SIG-M5 (cell line): ENCODE results near the gene SEC16A.

Experiments used
- DNase-seq: peaks from one replicate; lab custom pipeline; 2025; lab: John Stamatoyannopoulos, UW

SEC16A gene

GRCh38 chr9:136482793-136483588, at the start of gene SEC16A:
Gene SEC16A (minus strand): TSS chr9:136483040. CDS start chr9:136477615, 5,425 bp downstream.
- peak; percentile 44 for DNase-seq

- DNase-seq = no peak
Measured at GRCh38 chr9:136531904-136532798, 49.3 kb upstream of the SEC16A start.

- DNase-seq = no peak
Measured at GRCh38 chr9:136531186-136531903, 48.5 kb upstream of the SEC16A start.

GRCh38 chr9:136530461-136531089, 47.7 kb upstream of the SEC16A start:
- DNase-seq = no peak

GRCh38 chr9:136529516-136530460, 46.9 kb upstream of the SEC16A start:
- no peak for DNase-seq

- DNase-seq = no peak
Measured at GRCh38 chr9:136528716-136529341, 46.0 kb upstream of the SEC16A start.

GRCh38 chr9:136527721-136528710, 45.2 kb upstream of the SEC16A start:
- DNase-seq = no peak

GRCh38 chr9:136527131-136527530, 44.3 kb upstream of the SEC16A start:
- DNase-seq = no peak

GRCh38 chr9:136526625-136527066, 43.8 kb upstream of the SEC16A start:
- DNase-seq = no peak

GRCh38 chr9:136525841-136526499, 43.1 kb upstream of the SEC16A start:
- no peak for DNase-seq

- DNase-seq = no peak
Measured at GRCh38 chr9:136525207-136525606, 42.4 kb upstream of the SEC16A start.

- no peak for DNase-seq
Measured at GRCh38 chr9:136522314-136523237, 39.7 kb upstream of the SEC16A start.

- DNase-seq = no peak
Measured at GRCh38 chr9:136521537-136521936, 38.7 kb upstream of the SEC16A start.

- DNase-seq = no peak
Measured at GRCh38 chr9:136520053-136520540, 37.3 kb upstream of the SEC16A start.

GRCh38 chr9:136519263-136520052, 36.6 kb upstream of the SEC16A start:
- no peak for DNase-seq

GRCh38 chr9:136518623-136519022, 35.8 kb upstream of the SEC16A start:
- no peak for DNase-seq
